GM19238 (cell line): ENCODE results near the gene MYOF.
"Not testable (repeated sequence)": the region's sequence is repeated elsewhere in the genome, so short reads cannot be mapped to it uniquely, and the experiment has no call there.

Experiments used
- DNase-seq: peaks from one replicate; pipeline ENCODE4 v3.0.0; 2011; ENCODE audit warnings: low spot score; ENCODE audit not compliant: insufficient read length

Gene MYOF

DNA sequence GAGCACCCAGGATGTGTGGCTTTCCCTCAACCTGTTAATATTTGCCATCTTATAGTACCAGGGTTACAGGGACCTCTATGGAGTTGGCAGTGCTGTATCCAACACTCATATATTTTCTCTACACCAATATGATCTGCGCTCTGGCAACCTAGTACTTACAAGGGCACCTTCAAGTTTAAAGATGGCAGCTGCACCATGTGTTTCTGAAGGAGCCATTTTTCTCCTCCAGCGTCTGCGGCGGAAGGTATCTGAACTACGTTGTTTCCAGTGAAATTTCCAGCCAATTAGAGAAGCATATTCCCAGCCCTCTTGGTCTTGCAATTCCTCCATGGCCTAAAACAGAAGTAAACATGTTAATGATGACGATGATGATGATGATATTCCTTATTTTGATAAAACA, 125.6 kb downstream of the MYOF start:
- DNase-seq: no peak

DNA sequence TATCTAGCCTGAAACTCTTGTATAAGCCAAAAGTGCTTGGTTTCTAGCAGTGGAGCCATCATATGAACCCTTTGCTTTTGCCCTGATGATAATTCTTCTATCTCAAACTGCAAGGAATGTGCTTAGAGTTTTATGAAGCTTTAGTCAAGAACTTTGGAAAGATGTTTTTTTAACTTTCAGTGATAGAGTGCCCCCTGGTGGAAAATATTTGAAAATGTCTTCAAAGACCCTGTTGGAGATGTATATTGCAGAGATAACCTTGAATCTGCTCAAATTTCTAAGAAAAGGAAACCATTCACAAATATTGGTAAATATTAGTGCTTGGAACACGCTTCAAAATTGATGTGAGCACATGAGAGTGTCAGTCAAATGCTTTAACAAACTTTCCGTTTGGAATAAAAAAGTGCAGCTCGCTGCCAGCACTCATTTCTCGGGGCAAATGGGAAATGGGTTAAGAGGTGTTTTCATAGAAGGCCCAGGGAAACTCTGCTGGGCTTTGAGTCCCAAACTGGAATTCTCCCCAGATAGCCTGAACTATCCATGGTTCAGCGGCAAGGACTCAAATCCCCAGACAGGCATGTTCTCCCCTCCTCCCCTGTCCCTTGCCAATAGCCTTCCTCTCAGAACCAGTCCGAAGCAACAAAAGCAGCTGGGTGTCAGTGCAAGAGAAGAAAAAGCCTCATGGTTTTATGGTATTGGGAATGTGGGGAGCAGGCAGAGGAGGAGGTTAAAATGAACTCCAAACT, 129.3 kb downstream of the MYOF start:
- DNase-seq: no peak

DNA sequence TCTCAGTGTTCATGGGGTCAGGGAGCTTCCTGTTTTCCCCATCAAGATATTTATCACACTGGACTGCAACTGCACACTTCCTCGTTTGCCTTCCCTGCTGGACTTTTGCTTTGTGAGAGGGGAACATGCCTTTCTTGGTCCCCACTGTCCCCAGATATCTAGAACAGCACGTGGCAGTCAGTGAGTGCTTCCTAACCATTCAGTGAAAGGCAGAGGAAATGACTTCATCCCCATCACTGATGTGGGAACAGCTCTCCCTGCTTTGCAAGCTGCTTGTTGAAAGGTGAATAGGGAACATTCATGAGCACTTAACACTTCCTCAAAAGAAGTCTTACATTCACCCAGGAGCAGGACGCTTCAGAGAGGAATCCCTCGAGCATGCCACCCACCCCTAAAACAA, 135.4 kb downstream of the MYOF start:
- no peak for DNase-seq

DNA sequence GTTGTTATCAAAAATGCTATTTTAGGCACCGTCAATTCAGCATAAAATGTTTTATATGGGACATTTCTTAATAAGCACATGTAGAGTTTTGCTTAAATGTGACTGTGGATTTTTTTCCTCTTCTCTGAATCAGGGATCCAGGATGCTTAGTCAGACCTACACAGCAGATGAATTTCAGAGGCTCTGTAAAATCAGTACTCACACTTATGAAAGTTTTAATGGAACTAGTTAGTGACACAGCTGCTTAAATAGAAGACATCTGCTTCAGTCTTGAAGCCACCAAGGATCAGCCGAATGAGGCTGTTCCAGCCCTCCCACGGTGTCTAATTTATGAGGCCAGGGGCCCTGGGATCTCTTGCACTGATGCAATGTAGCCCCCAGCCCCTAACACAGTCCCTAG, 136.0 kb downstream of the MYOF start:
- DNase-seq: no peak

DNA sequence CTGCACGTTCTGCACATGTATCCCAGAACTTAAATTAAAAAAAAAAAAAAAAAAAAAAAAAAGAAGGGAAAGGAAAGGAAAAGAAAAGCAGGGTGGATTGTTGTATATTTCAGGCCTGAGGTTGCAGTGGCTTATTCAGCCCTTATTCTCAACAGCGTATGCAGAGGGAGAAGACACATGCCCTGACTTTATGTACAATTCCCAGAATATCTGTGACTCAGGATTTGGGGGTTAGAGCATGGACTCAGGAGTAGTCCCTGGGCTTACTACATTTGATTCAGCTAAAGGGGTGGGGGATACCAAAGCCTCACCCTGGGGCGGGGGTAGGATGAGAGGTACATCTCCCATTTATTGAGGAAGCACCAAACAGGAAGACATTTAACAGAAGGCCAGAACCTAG, 137.4 kb downstream of the MYOF start:
- no peak for DNase-seq

DNA sequence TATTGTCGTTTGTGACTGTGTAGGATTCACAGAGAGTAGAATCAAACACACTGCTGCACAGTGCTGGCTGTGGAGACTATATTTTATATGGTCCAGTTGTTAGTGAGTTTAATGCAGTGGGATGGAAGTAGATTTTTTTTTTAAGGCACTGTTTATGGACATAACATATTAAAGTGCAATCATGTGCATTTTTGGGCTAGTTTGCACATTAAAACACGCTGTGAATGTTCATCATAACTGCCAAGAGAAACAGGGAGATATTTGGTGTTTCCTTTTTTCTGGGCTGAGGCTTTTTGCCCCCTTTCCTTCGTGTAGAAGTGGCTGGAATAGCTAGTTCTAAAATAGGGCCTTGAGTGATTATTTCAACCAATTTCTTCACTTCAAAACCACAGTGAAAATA, 139.2 kb downstream of the MYOF start:
- DNase-seq: no peak

DNA sequence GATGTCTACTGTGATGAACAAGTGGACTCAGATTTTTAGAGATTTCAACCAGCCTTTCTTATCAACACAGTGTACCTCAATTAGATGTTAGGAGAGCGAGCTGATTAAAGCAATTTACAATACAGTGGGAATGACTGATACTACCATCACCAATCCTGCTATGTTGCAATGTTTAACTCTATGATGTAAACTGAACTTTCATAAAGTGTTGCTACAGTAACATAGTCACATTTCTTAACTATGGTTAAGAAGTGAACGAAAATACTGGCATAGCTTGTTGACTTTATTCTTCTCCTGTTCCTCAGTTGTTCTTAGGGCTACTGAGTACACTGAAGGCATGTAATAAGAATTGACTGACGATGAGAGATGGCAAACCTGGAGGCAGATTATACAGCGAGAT, 139.8 kb downstream of the MYOF start:
- DNase-seq: no peak

DNA sequence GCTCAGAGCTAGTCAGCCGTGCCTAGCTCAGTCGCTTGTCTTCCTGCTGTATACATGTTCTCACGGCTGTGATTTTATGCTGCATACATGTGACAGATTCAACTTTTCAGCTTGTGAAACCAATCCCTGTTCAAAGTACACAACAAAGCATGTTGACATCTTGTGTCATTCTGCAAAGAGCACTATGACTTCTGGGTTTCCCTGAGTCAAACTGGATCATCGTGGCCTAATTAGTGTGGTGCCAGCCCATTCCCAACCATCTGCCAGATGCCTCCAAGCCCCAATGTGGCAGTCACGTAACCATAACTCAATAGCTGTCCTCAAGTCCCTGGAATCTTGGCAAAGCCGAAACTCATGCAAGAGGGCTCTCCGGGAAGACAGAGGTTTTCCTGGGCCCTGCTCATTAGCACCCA, 144.8 kb downstream of the MYOF start:
- no peak for DNase-seq

DNA sequence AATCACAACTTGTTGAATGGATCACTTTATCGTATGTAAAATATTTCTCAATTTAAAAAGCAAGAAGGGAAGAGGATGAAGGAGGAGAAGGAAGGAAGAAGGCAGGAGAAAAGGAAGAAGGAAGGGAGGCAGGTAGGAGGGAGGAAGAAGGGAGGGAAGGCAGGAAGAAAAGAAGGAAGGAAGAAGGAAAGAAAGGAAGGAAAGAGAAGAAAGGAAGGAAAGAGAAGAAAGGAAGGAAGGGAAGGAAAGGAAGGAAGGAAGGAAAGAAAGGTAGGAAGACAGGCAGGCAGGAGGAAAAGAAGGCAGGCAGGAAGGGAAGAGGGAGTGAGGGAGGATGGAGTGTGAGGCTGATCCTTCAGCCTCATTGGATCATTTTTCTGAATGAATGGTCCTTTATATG, 145.5 kb downstream of the MYOF start:
- no peak for DNase-seq

DNA sequence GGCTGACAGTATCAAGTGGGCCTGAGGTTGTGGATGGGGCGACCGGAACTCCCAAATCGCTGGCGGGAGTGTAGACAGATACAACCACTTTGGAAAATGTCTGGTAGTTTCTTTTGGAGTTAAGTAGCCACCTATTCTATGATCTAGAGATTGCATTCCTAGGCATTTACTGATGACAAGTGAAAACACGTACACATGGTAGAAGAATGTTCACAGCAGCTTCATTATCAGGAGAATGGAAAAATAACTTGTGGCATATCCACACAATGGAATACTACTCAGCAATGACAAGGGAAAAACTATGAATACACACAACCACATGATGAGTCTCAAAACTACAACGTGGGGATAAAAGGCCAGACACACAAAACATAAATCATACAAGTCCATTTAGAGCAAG, 146.0 kb downstream of the MYOF start:
- DNase-seq: no peak

DNA sequence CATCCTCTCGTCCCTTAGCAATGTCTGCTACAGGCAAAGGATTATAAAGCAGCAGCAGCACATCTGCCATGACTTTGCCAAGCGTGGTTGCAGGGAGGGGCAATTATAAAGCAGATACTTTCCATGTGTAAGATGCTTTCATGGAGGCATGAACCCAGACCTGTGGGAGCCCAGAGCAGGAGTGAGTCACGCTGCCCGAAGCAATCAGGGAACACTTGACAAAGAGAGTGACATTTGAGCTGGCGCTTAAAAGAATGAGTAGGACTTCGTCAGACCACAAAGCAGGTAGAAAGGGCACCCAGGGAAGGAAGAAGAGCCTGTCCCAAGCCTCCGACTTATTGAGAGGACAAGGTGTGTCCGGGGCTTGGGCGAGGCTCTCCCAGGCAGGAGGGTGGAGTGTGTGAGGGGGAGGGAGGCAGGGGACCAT, 147.2 kb downstream of the MYOF start:
- DNase-seq: no peak

DNA sequence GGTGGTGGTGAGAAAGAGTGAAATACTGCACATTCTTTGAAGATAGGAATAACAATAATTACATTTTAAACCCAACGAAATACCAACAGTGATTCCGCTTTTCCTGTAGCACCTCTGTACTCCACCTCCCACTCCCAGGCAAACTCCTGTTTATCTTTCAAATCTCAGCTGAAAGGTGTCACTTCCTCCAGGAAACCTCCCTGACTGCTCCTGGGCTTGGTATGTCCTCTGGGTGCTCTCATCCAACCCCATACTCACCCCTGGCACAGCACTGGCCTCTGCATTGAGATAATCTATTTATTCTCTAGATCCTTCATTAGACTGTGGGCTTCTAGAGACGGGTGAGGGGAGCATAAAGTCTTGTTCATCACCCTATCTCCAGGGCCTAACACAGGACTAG, 148.0 kb downstream of the MYOF start:
- DNase-seq: no peak

DNA sequence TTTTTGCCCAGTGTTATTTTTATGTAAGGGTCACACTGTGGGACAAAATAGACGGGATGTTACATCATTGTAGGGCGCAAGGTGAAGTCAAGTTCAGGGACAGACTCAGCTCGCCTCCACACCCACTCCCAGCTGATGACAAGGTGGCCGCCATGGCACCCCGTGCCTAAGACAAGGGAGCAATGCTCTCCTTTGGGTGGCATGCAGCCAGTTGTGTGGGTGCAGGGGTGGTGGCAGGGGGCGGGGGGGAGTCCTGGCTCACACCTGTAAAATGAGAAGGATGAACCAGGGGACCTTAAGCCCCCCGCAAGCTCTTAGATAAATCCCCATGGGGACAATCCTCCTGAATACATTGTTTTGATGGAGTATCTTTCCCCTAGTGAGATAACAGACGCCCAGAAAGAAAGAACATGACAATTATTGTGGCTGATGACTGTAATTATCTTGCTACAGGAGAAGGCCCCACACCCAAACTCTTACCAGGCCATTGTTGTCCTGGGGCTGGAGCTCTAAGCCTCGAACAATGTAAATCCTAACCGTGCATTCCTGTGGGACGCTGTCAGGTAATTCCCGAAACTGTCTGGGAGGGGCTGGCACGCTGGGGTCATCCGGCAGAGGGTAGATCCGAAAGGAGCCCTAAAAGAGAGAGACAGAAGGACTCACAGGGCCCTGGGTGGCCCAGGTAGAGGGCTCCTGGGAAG, 148.7 kb downstream of the MYOF start:
- DNase-seq: no peak

DNA sequence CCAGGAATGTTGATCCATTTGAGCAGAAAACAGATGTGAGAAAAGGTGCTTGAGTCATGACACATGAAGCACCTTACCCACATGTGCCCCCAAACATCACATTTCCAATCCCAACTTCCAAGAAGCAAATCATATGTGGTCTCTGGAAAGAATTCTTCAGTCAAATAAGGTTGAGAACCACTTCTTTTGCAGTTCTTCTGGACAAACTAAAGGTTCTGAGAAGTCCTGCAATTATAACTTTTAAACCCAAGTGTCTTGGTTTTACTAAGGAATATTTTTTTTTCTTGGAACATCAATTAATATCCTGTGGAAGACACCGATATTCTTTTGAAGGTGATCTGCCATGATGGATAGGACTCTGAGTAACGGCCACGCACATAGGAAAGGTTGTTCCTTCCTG, 151.3 kb downstream of the MYOF start:
- no peak for DNase-seq

DNA sequence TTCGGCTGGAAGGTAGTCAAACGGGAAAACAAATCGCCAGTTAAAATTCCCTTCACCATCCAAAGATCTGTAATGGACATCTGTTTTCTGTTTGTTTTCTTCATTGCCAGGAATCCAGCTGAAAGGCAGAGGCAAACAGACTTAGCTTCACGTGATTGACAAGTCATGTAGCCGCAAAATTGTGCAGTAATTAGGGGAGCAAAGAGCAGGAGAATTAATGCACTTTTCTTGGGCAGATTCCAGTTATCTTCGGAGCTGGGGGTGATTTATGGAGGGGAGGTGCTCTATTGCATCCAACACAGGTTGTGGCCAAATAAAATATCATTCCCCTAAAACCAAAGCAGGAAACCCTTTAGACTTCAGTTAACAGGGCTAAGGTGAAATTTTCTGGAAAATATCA, 162.2 kb downstream of the MYOF start:
- no peak for DNase-seq

DNA sequence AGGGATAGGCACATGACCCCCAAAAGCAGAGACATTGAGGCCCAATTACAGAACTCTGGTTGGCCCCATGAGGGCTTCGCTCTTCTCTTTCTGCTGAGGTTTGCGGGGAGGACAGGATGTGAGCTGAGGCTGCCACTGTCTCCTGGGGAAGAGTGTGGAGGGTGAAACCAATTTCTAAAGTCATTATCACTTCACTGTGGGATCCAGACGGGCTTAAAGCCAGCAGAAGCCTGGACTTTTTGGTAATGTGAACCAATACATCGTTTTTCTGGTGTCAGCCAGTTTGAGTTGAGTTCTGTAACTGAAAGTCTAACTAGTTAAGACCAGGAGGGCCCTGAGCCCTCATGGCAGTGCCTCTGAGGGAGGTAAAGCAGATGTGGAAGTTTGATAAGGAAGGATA, 163.0 kb downstream of the MYOF start:
- DNase-seq: no peak

DNA sequence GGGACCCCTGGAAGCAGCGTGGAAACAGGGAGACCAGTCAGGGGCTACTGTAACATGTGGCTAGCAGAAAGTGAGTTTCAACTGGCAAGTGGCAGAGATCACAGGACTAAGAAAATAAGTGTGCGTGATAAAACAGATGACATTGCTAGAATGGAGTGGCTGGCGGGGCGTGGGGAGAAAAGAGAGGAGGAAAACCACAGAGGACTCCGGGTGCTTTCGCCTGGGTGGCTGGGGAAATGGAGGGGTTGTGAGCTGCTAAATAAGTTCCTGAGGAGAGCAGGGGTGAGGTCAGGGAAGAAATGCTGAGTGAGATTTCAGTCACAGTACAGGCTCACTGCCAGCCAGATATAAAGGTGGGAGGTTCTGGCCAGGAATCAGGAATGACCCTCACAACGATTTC, 166.9 kb downstream of the MYOF start:
- DNase-seq: no peak

DNA sequence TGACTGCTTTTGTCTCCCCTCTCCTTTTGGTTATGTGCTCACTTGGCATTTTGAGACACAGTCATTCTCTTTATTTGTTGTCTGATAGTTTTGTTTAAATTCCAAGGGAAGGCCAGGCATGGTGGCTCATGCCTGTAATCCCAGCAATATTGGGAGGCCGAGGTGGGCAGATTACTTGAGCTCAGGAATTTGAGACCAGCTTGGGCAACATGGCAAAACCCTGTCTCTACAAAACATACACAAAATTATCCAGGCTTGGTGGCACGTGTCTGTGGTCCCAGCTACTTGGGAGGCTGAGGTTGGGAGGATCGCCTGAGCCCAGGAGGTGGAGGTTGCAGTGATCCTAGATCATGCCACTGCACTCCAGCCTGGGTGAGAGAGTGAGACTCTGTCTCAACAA, 167.5 kb downstream of the MYOF start:
- not testable (repeated sequence) for DNase-seq

DNA sequence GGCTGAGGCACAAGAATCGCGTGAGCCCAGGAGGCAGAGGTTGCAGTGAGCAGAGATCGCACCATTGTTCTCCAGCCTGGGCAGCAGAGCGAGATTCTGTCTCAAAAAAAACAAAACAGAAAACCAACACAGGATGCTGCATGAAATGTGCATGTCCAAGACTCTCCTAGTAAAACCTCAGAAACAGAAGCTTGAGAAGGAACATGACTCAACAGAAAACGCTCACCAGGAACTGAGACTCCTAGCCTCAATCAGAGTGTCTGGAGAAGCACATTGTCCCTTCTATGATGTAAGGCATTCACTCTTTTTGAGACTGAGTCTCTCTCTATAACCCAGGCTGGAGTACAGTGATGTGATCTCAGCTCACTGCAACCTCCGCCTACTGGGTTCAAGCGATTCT, 168.3 kb downstream of the MYOF start:
- DNase-seq: no peak

DNA sequence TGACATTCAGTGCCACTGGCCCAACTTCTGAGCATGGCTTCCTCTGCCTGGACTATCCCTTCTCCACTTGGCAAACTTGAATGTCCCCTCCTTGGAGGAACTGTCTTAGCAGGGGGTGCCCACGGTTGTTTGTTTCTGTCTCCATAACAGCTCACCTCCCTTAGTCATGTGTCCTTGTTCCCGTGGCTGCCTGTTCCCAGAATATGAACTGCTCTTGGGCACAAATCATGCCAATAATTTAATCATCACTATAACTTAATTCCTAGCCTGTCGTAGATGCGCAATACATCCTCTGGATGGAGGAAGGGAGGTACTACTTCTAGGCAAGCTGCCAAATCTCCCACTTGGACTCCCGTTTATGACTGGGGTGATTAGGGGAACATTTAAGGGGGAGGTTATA, 173.1 kb downstream of the MYOF start:
- DNase-seq: no peak

DNA sequence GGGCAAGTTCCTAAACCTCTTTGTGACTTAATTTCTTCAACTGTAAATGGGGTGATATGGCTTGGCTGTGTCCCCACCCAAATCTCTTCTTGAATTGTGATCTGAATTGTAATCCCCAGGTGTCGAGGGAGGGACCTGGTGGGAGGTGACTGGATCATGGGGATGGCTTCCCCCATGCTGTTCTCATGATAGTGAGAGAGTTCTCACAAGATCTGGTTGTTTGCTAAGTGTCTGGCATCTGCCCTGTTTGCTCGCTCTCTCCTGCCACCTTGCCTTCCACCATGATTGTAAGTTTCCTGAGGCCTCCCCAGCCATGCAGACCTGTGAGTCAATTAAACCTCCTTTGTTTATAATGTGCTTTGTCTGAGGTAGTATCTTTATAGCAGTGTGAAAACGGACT, 177.0 kb downstream of the MYOF start:
- no peak for DNase-seq

DNA sequence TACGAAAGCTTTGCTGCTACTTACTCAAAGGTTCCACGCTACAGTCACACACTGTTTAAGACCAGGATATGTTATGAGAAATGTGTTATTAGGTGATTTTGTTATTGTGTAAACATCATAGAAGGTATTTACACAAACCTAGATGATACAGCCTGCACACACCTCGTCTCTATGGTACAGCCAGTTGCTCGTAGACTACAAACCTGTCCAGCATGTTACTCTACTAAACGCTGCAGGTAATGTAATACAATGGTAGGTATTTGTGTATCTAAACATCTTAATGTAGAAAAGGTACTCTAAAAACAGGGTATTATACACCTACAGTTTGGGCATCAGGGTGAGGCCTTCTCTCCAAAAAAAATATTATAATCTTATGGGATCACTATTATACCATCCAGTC, 181.2 kb downstream of the MYOF start:
- DNase-seq: no peak

DNA sequence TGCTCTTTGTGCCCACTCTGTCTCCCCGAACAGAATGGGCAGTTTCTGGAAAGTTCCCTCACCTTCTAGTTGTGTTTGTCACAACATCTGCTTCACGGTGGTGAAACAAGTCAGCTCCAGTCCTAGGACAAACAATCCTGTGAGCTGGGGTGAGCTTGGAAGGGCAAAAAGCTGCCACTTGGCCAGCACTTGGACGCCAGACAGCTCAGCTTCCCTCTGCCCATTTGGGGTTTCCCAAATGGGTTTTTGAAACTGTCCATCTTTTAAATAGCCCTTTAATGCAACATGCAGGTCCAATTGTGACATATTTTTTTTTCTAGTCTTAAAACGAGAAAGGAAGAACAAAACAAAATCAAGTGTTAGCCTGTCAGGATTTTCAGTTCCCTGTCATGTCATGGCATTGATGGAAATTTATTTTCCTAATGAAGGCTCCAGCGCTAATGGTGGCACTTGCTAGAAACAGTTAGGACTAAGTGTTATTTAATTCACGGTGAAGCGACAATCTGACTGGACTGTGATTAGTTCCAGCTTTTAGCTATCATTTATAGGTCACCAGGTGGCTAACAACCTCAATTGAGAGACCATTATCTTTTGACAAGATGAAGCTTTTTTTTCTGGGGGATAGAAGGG, 181.7 kb downstream of the MYOF start:
- DNase-seq: no peak
